GM12892 (cell line): Measurements from ENCODE around the gene DPP9.

Experiments
- DNase-seq: peaks from one replicate; pipeline ENCODE4 v3.0.0; 2011; ENCODE audit not compliant: insufficient read length
- FAIRE-seq: peaks from 2 replicates; lab custom pipeline; 2011; peaks lifted over from hg19 to GRCh38; lab: Jason Lieb, UNC
- POLR2A ChIP-seq: IDR thresholded peaks from 2 replicates; pipeline ENCODE4 v1.6.1; 2011; ENCODE audit warnings: low read depth, low read length, control low read depth
- POLR2AphosphoS5 ChIP-seq: IDR thresholded peaks from 2 replicates; pipeline ENCODE4 v1.6.1; 2011; ENCODE audit warnings: low read depth, low read length, control low read depth
- TAF1 ChIP-seq: IDR thresholded peaks from 2 replicates; pipeline ENCODE4 v1.6.1; 2011; ENCODE audit warnings: low read depth, mild to moderate bottlenecking, control low read depth, low read length, borderline replicate concordance

Gene DPP9

GRCh38 chr19:4704317-4704673 lies 19.3 kb downstream of the DPP9 start:
- no peak for TF ChIP-seq POLR2A
- TF ChIP-seq TAF1 = no peak
- no peak for TF ChIP-seq POLR2AphosphoS5
- FAIRE-seq = no peak
- no peak for DNase-seq

GRCh38 chr19:4703671-4704316 lies 19.8 kb downstream of the DPP9 start:
- no peak for TF ChIP-seq POLR2A
- no peak for TF ChIP-seq POLR2AphosphoS5
- TF ChIP-seq TAF1 = no peak
- DNase-seq (no peak), FAIRE-seq (no peak)

- DNase-seq = no peak
- TF ChIP-seq POLR2A (no peak), TAF1 (no peak), POLR2AphosphoS5 (no peak)
- FAIRE-seq = no peak
Measured at GRCh38 chr19:4702764-4703163, 20.9 kb downstream of the DPP9 start.

GRCh38 chr19:4701557-4701956 lies 22.1 kb downstream of the DPP9 start:
- FAIRE-seq (no peak), DNase-seq (no peak)
- TF ChIP-seq POLR2A (no peak), POLR2AphosphoS5 (no peak), TAF1 (no peak)

- no peak for DNase-seq
- FAIRE-seq = no peak
- no peak for TF ChIP-seq TAF1
- TF ChIP-seq POLR2A = no peak
- no peak for TF ChIP-seq POLR2AphosphoS5
Measured at GRCh38 chr19:4700693-4700970, 23.0 kb downstream of the DPP9 start.

- FAIRE-seq (no peak), DNase-seq (no peak)
- TF ChIP-seq POLR2A (no peak), POLR2AphosphoS5 (no peak), TAF1 (no peak)
Measured at GRCh38 chr19:4699826-4700692, 23.6 kb downstream of the DPP9 start.

GRCh38 chr19:4697304-4697703 lies 26.3 kb downstream of the DPP9 start:
- DNase-seq (no peak), FAIRE-seq (no peak)
- TF ChIP-seq POLR2AphosphoS5 (no peak), TAF1 (no peak)

GRCh38 chr19:4695224-4695731 lies 28.4 kb downstream of the DPP9 start:
- TF ChIP-seq POLR2AphosphoS5 = no peak
- FAIRE-seq = no peak
- DNase-seq = no peak

GRCh38 chr19:4694211-4694987 lies 29.2 kb downstream of the DPP9 start:
- FAIRE-seq (no peak), DNase-seq (no peak)
- TF ChIP-seq POLR2A = no peak

- TF ChIP-seq POLR2A (no peak), POLR2AphosphoS5 (no peak), TAF1 (no peak)
- FAIRE-seq = no peak
Measured at GRCh38 chr19:4693471-4694121, 30.0 kb downstream of the DPP9 start.

GRCh38 chr19:4693078-4693350 lies 30.6 kb downstream of the DPP9 start:
- no peak for DNase-seq
- TF ChIP-seq POLR2A (no peak), POLR2AphosphoS5 (no peak), TAF1 (no peak)
- no peak for FAIRE-seq

More at GRCh38 chr19:4693471-4694121, 30.0 kb downstream of the DPP9 start:
- DNase-seq = no peak
